Kidney epithelial cell (primary cell): ENCODE measurements around the gene HNRNPA0. TPM values are rescaled to one million over a fixed set of nuclear protein-coding genes. Genes with fewer than 3 reads are reported as not detected.

Experiments used
- DNase-seq: peaks from one replicate; pipeline ENCODE4 v3.0.0-alpha.2; 2010; ENCODE audit warnings: low read depth
- H3K27me3 ChIP-seq: 2 replicates; pipeline ENCODE4 v1.6.0; 2011; ENCODE audit warnings: low read length; ENCODE audit not compliant: control insufficient read depth, insufficient read depth
- H3K36me3 ChIP-seq: 2 replicates; pipeline ENCODE4 v1.5.1; 2011; ENCODE audit warnings: low read length; ENCODE audit not compliant: control insufficient read depth, insufficient read depth
- H3K4me3 ChIP-seq: 2 replicates; pipeline ENCODE4 v1.5.1; 2011; ENCODE audit warnings: low read depth, mild to moderate bottlenecking, control low read depth, low read length
- total RNA-seq: library from RNA; depleted of rRNA; stranded (reverse); fragments of >200 nt; gene quantifications from 2 replicates; pipeline ENCODE4 v1.2.3, GENCODE V29; 2015
- TF ChIP-seq, protein P1 (sequence below): IDR thresholded peaks from 2 replicates; pipeline ENCODE4 v1.5.1; 2011; ENCODE audit warnings: mild to moderate bottlenecking, moderate library complexity, low read length, control low read depth, inconsistent platforms; ENCODE audit not compliant: insufficient read depth, poor library complexity, severe bottlenecking

The HNRNPA0 gene
- total RNA-seq, 1 donor from 2014 or later, result 14.7 TPM

DNA sequence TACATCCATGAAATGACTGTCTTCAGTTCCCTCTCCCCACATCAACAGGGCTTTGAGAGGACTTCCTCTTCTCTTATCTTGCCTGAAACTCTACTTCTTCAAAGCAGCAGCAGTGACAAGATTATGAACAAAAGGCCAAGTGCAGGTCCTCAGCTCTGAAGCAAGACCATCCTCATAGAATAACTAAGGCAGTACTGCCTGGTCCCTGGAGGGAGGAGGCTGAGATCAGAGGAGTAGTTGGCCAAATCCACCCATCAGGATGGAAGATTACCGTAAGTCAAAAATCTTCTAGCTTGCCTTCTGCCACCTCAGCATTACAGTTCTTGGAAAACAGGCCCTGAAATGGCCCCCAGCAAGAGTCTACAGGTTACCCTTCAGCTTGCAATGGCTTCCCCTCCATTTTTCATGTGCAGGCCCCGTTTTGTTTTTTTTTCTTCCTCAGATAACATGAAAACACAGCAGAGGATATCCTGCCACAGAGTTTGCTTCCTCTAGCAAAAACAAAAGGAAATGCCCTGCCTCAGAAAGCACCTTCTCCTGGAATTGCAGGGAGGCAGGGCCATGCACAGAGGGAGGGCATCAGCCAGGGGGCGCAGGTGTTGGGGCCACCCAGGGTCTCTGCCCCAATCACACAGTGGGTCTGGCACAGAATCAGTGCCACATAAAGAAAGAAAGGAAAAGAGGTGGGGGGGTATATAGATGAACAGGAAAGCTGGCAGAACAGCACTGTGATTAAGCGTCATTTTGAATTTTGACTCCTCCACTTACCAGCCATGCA is 58.3 kb downstream of the HNRNPA0 start:
- H3K36me3 ChIP-seq, result no peaks in the 10 kb centered on the region
- DNase-seq, result no peak
- H3K27me3 ChIP-seq, result no peaks in the 10 kb centered on the region
- no peak overlapping the region for H3K4me3 ChIP-seq
- TF ChIP-seq, protein P1, sequence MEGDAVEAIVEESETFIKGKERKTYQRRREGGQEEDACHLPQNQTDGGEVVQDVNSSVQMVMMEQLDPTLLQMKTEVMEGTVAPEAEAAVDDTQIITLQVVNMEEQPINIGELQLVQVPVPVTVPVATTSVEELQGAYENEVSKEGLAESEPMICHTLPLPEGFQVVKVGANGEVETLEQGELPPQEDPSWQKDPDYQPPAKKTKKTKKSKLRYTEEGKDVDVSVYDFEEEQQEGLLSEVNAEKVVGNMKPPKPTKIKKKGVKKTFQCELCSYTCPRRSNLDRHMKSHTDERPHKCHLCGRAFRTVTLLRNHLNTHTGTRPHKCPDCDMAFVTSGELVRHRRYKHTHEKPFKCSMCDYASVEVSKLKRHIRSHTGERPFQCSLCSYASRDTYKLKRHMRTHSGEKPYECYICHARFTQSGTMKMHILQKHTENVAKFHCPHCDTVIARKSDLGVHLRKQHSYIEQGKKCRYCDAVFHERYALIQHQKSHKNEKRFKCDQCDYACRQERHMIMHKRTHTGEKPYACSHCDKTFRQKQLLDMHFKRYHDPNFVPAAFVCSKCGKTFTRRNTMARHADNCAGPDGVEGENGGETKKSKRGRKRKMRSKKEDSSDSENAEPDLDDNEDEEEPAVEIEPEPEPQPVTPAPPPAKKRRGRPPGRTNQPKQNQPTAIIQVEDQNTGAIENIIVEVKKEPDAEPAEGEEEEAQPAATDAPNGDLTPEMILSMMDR, result no peak

Other genes with a start within 250 kb of the HNRNPA0 start
- gene KLHL3, start 18.3 kb downstream of the HNRNPA0 start, total RNA-seq, result 1.6 and 2.8 TPM in 2 replicates
- gene MYOT, start 113.5 kb upstream of the HNRNPA0 start, total RNA-seq, result not detected in 2 replicates
- gene PKD2L2, start 135.1 kb upstream of the HNRNPA0 start, total RNA-seq, result not detected in 2 replicates